Stimulated activated CD4-positive, alpha-beta T cell treated with anti-CD3 and anti-CD28 coated beads, Interleukin-15, amount 100 ng/mL, for 24 hours (primary cell): Measurements from ENCODE around the gene IPO4.
"Not testable (repeated sequence)": the region's sequence is repeated elsewhere in the genome, so short reads cannot be mapped to it uniquely, and the experiment has no call there.

ENCODE experiments used
- DNase-seq: peaks from one replicate; pipeline ENCODE4 v3.0.0-alpha.2; 2020

Gene IPO4

GRCh38 chr14:24188251-24189058 lies at the start of gene IPO4:
IPO4 (minus strand) TSS chr14:24188816; CDS start chr14:24188787, 29 bp downstream.
- DNase-seq: peak; percentile 97

DNA sequence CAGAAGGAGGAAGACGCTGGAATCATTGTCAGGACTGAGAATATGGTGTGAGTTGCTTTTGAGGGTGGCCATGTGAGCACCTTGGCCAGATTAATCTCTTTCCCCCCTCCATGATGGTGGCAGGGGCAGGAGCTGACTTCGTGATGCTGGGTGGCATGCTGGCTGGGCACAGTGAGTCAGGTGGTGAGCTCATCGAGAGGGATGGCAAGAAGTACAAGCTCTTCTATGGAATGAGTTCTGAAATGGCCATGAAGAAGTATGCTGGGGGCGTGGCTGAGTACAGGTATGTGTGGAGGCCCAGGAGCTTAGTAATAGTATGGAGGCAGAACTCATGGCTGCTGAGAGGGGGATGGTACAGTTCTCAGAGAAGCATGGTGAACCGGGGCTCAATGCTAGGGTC lies 49.5 kb upstream of the IPO4 start:
- no peak for DNase-seq

DNA sequence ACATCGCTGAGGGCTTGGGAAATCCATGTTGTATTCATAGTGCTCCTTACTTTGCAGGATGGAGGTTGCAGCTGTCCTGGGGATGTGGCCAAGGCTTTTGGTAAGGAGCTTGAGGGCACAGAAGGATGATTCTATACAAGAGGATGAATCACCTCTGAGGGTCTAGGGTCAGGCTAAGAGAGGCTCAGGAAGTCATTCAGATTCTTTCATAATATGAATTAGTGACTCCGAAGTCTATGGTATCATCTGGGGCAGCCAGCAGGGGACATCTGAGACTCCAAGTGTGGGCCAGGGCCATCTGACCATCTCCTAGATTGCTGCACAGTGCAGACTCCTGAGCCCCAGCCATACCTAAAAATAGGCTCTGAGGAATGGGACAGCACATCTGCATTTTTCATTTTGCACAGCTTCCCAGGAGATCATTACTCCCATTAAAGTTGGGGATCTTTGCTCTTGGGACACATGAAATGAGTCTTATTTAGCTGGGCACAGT lies 48.9 kb upstream of the IPO4 start:
- DNase-seq: no peak

DNA sequence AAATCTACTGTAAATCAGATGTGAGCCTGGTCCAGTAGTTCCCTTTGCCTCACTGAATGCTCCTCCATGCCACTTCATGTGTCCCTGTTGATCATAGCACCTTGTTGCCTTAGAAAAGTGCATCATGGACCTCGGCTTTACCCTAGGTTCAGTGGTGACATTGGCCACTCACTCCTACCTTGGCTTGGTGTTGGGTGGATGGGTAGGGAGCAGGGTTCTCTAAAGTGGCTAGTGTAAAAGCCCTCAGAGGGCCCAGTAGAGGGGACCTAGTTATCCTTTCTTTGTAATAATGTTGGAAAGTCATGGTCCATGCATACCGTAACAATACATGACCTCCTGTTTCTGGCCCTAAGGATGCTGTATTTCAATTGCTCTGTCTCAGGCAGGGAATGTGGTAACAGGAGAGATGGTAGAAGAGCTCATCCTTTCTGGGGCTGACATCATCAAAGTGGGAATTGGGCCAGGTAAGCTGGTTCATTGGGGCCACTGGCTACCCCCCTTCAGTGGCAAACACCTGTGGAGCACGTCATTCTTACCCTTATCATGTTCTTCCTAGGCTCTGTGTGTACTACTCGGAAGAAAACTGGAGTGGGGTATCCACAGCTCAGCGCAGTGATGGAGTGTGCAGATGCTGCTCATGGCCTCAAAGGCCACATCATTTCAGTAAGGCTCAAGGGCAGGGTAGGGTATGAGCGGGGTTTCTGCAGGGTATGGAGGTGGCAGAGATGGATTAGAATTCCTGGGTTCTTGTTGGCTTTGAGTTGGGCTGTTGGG lies 48.3 kb upstream of the IPO4 start:
- no peak for DNase-seq

GRCh38 chr14:24235804-24236688 lies 47.4 kb upstream of the IPO4 start:
- no peak for DNase-seq

DNA sequence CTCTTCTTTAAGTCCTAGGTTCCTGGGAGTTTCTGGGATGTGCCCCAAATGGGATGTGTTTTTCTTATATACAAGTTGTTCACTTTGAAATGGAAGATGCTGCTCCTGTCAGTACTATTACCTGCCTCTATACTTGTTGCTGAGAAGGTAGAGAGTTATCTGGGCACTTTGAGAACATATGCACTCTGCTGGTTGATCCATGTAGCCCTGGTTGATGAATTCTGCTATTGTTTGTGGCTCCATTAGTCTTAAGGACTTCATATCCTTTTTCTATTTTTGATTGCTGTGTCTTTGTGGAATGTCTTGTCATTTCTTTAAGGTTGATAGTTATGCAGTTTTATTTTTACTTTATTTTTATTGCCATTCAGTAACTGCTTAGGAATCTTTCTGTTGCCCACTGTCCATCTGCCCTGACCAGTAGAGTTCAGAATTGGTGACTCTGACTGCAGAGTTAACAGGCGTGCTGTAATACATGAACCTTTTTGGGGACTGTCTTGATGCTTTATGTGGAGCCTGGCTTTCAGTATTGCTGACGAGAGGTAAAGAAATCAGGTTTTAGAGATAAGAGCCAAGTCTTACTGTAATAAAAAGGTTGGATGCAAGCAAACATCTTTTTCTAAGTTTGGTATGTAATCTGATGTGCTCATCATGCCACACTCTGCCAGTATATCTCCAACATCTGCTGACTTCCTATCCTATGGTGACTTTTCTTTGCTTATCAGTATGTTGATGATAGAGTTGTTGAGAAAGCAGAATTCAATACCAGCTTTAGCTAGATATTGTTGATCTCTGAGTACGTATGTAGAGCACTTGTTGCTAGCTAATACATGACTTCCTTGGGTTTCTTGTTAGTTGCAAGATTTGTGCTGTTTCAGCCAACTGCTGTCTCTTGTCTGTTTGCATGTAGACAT lies 45.7 kb upstream of the IPO4 start:
- no peak for DNase-seq

GRCh38 chr14:24233538-24233866 lies 44.9 kb upstream of the IPO4 start:
- DNase-seq: peak; percentile 27

- no peak for DNase-seq
These were observed 44.3 kb upstream of the IPO4 start, which contains the start of gene GMPR2 for GRCh38 chr14:24232645-24233537. GMPR2 (plus strand) TSS chr14:24232929; CDS start chr14:24233254, 325 bp downstream.

- peak; percentile 95 for DNase-seq
These were observed 43.6 kb upstream of the IPO4 start, which contains the start of gene NEDD8 for GRCh38 chr14:24232121-24232644. NEDD8 (minus strand) TSS chr14:24232367; CDS start chr14:24232267, 100 bp downstream.

GRCh38 chr14:24231263-24232120 lies 42.9 kb upstream of the IPO4 start:
- DNase-seq: peak; percentile 33

DNA sequence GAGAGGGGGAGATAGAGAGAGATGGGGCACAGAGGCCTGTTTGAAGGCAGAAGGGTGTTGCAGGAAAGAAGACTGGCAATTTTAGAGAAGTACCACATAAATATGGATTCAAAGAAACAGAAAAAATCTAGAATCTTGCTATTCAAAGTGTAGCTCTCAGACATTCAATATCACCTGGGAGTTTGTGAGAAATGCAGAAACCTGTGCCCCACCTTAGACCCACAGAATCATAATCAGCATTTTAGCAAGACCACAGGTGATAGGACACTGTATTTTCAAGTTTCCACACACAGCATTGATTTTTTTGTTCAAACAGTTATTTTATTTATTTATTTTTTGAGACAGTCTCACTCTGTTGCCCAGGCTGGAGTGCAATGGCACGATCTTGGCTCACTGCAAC lies 40.3 kb upstream of the IPO4 start:
- DNase-seq: no peak

GRCh38 chr14:24226473-24226872 lies 37.9 kb upstream of the IPO4 start:
- no peak for DNase-seq

DNA sequence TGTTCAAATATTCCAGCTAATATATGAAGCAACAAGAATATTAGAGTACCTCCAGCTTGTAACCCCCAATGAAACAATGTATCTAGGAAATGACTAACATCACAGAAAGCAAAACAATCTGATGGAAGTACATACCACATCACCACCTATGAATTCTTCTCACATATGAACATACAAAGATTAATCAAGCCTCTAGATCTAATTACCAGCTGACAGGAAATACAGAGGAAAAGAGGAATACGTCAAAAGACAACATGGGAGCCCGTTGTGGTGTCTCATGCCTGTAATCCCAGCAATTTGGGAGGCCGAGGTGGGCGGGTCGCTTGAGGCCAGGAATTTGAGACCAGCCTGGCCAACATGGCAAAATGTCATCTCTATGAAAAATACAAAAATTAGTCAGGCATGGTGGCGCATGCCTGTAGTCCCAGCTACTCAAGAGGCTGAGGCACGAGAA lies 36.0 kb upstream of the IPO4 start:
- DNase-seq: no peak

DNA sequence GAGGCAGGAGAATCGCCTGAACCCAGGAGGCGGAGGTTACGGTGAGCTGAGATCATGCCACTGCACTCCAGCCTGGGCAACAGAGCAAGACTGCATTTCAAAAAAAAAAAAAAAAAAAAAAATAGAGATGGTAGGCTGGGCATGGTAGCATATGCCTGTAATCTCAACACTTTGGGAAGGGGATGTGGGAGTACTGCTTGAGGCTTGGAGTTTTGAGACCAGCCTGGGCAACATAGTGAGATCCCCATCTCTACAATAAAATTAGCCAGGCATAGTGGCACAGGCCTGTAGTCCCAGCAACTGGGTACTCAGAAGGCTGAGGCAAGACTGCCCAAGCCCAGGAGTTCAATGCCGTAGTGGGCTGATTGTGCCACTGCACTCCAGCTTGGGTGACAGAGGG lies 34.4 kb upstream of the IPO4 start:
- not testable (repeated sequence) for DNase-seq

- no peak for DNase-seq
These were observed 30.9 kb upstream of the IPO4 start for GRCh38 chr14:24219521-24219920.

GRCh38 chr14:24219080-24219479 lies 30.5 kb upstream of the IPO4 start:
- DNase-seq: no peak

DNA sequence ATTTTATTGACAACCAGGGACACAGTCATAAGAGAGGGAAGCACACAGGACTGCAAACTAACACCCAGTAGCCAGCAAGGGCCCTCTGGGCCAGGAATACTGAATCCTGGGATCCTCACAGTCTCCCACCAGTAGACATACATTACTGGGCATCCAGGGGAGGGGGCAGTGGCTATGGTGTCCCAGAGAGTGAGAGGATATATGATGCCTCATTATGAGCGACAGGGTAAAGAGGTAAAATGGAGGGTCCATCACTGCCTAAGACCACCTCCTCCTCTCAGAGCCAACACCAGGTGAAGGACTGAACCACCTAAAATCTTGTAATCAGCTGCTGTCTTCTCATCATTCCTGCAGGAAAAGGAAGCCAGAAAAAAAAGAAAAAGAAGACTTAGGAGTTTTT lies 28.3 kb upstream of the IPO4 start:
- DNase-seq: not testable (repeated sequence)

DNA sequence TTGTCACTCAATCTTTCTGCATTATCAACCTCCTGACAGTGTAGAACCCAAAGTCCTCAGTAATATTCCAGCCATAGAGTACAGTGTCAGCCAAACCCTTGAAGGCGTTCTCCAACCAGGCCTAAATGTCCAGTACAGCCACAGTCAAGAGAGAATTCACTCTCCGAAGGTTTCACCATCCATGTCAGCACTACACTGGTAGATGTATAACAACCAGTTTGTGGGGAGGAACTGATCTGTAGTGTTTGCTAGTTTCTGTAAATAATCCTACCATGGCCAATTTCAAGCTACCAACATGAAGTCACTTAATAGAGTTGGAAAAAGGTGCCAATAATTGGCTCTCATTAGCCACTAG lies 27.7 kb upstream of the IPO4 start:
- DNase-seq: no peak
